Measurements from ENCODE around the gene TAF1B. TPM values are rescaled to one million over a fixed set of nuclear protein-coding genes. Genes with fewer than 3 reads are reported as not detected.

The TAF1B gene
- total and polyA plus RNA-seq, 2 donors from 2014 or later: 8.8 to 27.7 TPM

- intact Hi-C loops (cut with DNase I): loop anchor here (10.0 kb wide), 1 partner anchor 75 kb away; no protein-coding TSS in a partner anchor
- Histone ChIP-seq H3K27me3 (ENCODE audit: control insufficient read depth, insufficient read depth, low read length) (no peaks in the 10 kb centered on the region), H3K27ac (ENCODE audit: low read depth in 2 of 2, low read length in 2 of 2) (no peak overlapping the region), H3K36me3 (ENCODE audit: control insufficient read depth in 2 of 3, insufficient read depth in 3 of 3, low read length in 3 of 3) (peaks cover 0 to 3% (median 0%) of the 10 kb centered on the region in 3 donors), H3K9me3 (ENCODE audit: control insufficient read depth in 2 of 3, insufficient read depth in 1 of 3, low read length in 3 of 3) (no peaks in the 10 kb centered on the region), H3K4me3 (ENCODE audit: low read length in 3 of 3) (no peak overlapping the region), H3K9ac (ENCODE audit: low read length in 3 of 3) (no peak overlapping the region), H3K4me1 (ENCODE audit: control insufficient read depth in 2 of 3, insufficient read depth in 2 of 3, low read depth in 1 of 3, low read length in 3 of 3) (peaks cover 0 to 4% (median 0%) of the 10 kb centered on the region in 3 donors)
- no peak for TF ChIP-seq CTCF (IDR thresholded peaks at IDR 0.05; ENCODE audit: borderline replicate concordance, extremely low read depth, insufficient read depth)
- no peak for FAIRE-seq
- no peak for DNase-seq
These were observed 136.7 kb downstream of the TAF1B start for GRCh38 chr2:9979977-9980376.

DNA sequence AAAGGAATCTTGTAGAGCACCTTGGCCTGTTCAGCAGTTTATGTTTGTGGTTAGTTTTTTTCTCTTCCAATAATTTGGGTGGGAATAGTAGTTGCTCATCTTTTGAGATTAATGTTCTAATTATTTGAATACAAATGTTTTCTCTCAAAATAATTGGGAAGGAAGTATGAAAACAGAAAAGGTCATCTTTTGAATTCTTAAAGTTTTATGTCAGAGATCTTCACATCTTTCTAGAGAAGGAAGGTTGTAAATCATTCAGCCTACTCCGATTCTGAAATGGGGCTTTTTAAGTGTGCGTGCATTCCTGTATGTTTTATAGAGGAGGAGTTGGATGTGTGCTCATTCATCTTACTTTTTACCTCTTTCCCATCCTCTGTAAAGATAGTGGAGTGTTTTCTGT, 137.2 kb downstream of the TAF1B start:
- FAIRE-seq (no peak), DNase-seq (peak in 1 of 5 donors; percentile 0)
- Histone ChIP-seq H3K9me3 (ENCODE audit: control insufficient read depth in 2 of 3, insufficient read depth in 1 of 3, low read length in 3 of 3) (no peaks in the 10 kb centered on the region), H3K27ac (ENCODE audit: low read depth in 2 of 2, low read length in 2 of 2) (no peak overlapping the region), H3K36me3 (ENCODE audit: control insufficient read depth in 2 of 3, insufficient read depth in 3 of 3, low read length in 3 of 3) (no peaks in the 10 kb centered on the region), H3K4me3 (ENCODE audit: low read length in 3 of 3) (no peak overlapping the region), H3K9ac (ENCODE audit: low read length in 3 of 3) (no peak overlapping the region), H3K27me3 (ENCODE audit: control insufficient read depth, insufficient read depth, low read length) (no peaks in the 10 kb centered on the region), H3K4me1 (ENCODE audit: control insufficient read depth in 2 of 3, insufficient read depth in 2 of 3, low read depth in 1 of 3, low read length in 3 of 3) (peaks cover 0 to 4% (median 0%) of the 10 kb centered on the region in 3 donors)
- intact Hi-C loops (cut with DNase I): loop anchor here (10.0 kb wide), 1 partner anchor 74 kb away; no protein-coding TSS in a partner anchor
- TF ChIP-seq CTCF (IDR thresholded peaks at IDR 0.05; ENCODE audit: borderline replicate concordance, extremely low read depth, insufficient read depth): no peak

GRCh38 chr2:9981655-9982054, 138.4 kb downstream of the TAF1B start:
- no peak overlapping the region for H3K27ac ChIP-seq (ENCODE audit: low read depth in 2 of 2, low read length in 2 of 2)
- DNase-seq: no peak
- no peak for FAIRE-seq
- no peaks in the 10 kb centered on the region for H3K27me3 ChIP-seq (ENCODE audit: control insufficient read depth, insufficient read depth, low read length)
- no peak overlapping the region for H3K9ac ChIP-seq (ENCODE audit: low read length in 3 of 3)
- no peak overlapping the region for H3K4me3 ChIP-seq (ENCODE audit: low read length in 3 of 3)
- peaks cover 0 to 4% (median 0%) of the 10 kb centered on the region in 3 donors for H3K4me1 ChIP-seq (ENCODE audit: control insufficient read depth in 2 of 3, insufficient read depth in 2 of 3, low read depth in 1 of 3, low read length in 3 of 3)
- no peaks in the 10 kb centered on the region for H3K36me3 ChIP-seq (ENCODE audit: control insufficient read depth in 2 of 3, insufficient read depth in 3 of 3, low read length in 3 of 3)
- H3K9me3 ChIP-seq (ENCODE audit: control insufficient read depth in 2 of 3, insufficient read depth in 1 of 3, low read length in 3 of 3): no peaks in the 10 kb centered on the region
- intact Hi-C loops (cut with DNase I): loop anchor here (10.0 kb wide), 1 partner anchor 73 kb away; no protein-coding TSS in a partner anchor
- TF ChIP-seq CTCF (IDR thresholded peaks at IDR 0.05; ENCODE audit: borderline replicate concordance, extremely low read depth, insufficient read depth): no peak

DNA sequence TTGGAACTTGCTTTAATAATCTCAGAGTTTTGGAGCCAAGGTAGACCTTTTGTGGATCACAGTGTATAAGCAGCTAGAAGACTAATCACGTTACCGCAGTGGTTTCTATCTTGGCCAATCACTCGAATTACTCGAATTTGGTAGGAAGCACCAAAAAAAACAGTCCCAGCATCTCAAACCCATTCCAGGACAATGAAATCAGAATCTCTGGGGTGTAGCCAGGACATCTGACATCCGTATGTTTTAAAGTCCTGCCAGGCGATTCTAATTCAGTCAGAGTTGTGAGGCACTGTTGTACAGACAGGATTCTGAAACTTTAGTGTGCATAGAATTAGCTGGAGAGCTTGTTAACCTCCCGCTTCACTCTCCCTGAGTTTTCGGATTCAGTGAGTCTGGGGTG, 139.0 kb downstream of the TAF1B start:
- DNase-seq (no peak), FAIRE-seq (no peak)
- Histone ChIP-seq H3K27me3 (ENCODE audit: control insufficient read depth, insufficient read depth, low read length) (no peaks in the 10 kb centered on the region), H3K27ac (ENCODE audit: low read depth in 2 of 2, low read length in 2 of 2) (no peak overlapping the region), H3K9ac (ENCODE audit: low read length in 3 of 3) (no peak overlapping the region), H3K4me3 (ENCODE audit: low read length in 3 of 3) (no peak overlapping the region), H3K36me3 (ENCODE audit: control insufficient read depth in 2 of 3, insufficient read depth in 3 of 3, low read length in 3 of 3) (no peaks in the 10 kb centered on the region), H3K4me1 (ENCODE audit: control insufficient read depth in 2 of 3, insufficient read depth in 2 of 3, low read depth in 1 of 3, low read length in 3 of 3) (peaks cover 0 to 4% (median 0%) of the 10 kb centered on the region in 3 donors), H3K9me3 (ENCODE audit: control insufficient read depth in 2 of 3, insufficient read depth in 1 of 3, low read length in 3 of 3) (no peaks in the 10 kb centered on the region)
- no peak for TF ChIP-seq CTCF (IDR thresholded peaks at IDR 0.05; ENCODE audit: borderline replicate concordance, extremely low read depth, insufficient read depth)
- intact Hi-C loops (cut with DNase I): loop anchor here (10.0 kb wide), 1 partner anchor 73 kb away; no protein-coding TSS in a partner anchor

Data from kidney (tissue), 14 donors.